Mesothelial cell of epicardium (in vitro differentiated cells): ENCODE data around the gene BRF1. TPM values are rescaled to one million over a fixed set of nuclear protein-coding genes. Genes with fewer than 3 reads are reported as not detected.
A peak's percentile ranks its signal among the peaks of the same experiment; 100 is the strongest.
"Not testable (repeated sequence)": the region's sequence is repeated elsewhere in the genome, so short reads cannot be mapped to it uniquely, and the experiment has no call there.

Experiments used
- DNase-seq, 2 experiments: peaks; one replicate each; pipeline ENCODE4 v3.0.0; 2021; ENCODE audit warnings: low spot score in 2 of 2; ENCODE audit not compliant: unreplicated experiment in 2 of 2
- H3K27ac Mint-ChIP-seq: 2 replicates; pipeline ENCODE4 v1.8.0; 2021; ENCODE audit warnings: mixed read lengths
- H3K27me3 Mint-ChIP-seq: 2 replicates; pipeline ENCODE4 v1.8.0; 2021; ENCODE audit warnings: low read depth, mixed read lengths
- H3K36me3 Mint-ChIP-seq: 2 replicates; pipeline ENCODE4 v1.8.0; 2021; ENCODE audit warnings: mixed read lengths
- H3K4me1 Mint-ChIP-seq: 2 replicates; pipeline ENCODE4 v1.8.0; 2021; ENCODE audit warnings: mixed read lengths
- H3K4me3 Mint-ChIP-seq: 2 replicates; pipeline ENCODE4 v1.8.0; 2021; ENCODE audit warnings: mild to moderate bottlenecking, moderate library complexity, mixed read lengths
- H3K9me3 Mint-ChIP-seq: 2 replicates; pipeline ENCODE4 v1.8.0; 2021; ENCODE audit warnings: mixed read lengths
- total RNA-seq: library from RNA; stranded (reverse); gene quantifications from 3 replicates; pipeline ENCODE4 v1.2.1, GENCODE V29; 2021
- TF ChIP-seq, protein P1 (sequence below): fragments of 200-600 bp; sonication (generic); IDR thresholded peaks from one replicate; pipeline ENCODE4 v1.5.0; 2021; ENCODE audit warnings: antibody characterized with exemption; ENCODE audit not compliant: unreplicated experiment

Gene BRF1
- total RNA-seq, 1 donor from 2014 or later: 78.6 TPM

DNA sequence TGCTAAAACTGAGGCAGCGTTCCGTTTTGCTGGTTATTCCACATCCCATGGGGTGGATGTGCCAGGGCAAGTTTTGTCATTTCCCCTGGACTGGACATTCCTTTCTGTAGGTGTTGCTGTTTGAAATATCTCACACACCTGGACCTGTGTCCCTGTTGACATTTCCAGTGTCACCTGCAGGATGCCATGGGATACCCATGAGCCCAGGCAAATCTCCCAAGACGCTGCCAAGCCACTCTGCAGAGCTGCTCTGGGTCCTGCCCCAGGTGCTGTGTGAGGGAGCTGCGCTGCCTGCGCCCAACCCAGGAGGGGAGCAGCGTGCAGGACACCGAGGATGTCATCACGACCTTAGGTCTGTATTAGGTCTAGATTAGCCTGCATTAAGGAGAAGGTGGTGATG, 8.6 kb upstream of the BRF1 start:
- no peaks in the 10 kb centered on the region for H3K27me3 Mint-ChIP-seq
- H3K9me3 Mint-ChIP-seq: no peaks in the 10 kb centered on the region

DNA sequence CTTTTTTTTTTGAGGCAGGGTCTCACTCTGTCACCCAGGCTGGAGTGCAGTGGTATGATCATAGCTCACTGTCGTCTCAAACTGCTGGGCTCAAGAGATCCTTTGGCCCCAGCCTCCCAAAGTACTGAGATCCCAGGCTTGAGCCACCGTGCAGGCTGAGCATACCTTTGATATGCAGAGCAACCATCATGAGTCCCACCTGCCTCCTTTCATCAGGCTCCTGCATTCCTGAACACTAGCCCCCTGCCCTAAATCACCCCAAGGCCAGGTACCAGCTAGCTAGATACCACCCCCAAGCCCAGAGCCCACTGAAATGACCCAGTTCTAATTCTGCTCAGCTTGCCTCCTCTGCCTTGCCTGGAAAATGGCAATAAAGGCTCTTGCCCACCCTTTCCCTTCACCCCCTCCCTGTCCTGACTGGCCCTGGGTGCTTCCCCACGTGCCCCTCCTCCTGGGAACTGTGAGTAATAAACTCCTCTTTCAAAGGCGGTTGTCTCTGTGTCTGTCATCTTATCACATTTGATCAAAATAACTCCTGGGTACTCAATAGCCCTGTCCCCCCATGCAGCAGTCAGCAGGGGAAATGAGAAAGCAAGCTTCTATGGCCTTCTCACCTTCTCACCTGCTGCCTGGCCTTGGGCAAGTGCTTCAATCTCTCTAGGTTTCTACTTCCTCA, 6.4 kb upstream of the BRF1 start:
- DNase-seq: no peak
- H3K9me3 Mint-ChIP-seq: peaks cover 4% of the 10 kb centered on the region
- no peaks in the 10 kb centered on the region for H3K36me3 Mint-ChIP-seq
- H3K4me3 Mint-ChIP-seq: no peak overlapping the region
- TF ChIP-seq, protein P1, sequence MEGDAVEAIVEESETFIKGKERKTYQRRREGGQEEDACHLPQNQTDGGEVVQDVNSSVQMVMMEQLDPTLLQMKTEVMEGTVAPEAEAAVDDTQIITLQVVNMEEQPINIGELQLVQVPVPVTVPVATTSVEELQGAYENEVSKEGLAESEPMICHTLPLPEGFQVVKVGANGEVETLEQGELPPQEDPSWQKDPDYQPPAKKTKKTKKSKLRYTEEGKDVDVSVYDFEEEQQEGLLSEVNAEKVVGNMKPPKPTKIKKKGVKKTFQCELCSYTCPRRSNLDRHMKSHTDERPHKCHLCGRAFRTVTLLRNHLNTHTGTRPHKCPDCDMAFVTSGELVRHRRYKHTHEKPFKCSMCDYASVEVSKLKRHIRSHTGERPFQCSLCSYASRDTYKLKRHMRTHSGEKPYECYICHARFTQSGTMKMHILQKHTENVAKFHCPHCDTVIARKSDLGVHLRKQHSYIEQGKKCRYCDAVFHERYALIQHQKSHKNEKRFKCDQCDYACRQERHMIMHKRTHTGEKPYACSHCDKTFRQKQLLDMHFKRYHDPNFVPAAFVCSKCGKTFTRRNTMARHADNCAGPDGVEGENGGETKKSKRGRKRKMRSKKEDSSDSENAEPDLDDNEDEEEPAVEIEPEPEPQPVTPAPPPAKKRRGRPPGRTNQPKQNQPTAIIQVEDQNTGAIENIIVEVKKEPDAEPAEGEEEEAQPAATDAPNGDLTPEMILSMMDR: no peak
- H3K4me1 Mint-ChIP-seq: no peaks in the 10 kb centered on the region
- no peak overlapping the region for H3K27ac Mint-ChIP-seq
- no peaks in the 10 kb centered on the region for H3K27me3 Mint-ChIP-seq

More for the DNA sequence above, 8.6 kb upstream of the BRF1 start:
- Mint-ChIP-seq H3K36me3 (no peaks in the 10 kb centered on the region), H3K4me1 (peaks cover 3% of the 10 kb centered on the region), H3K4me3 (no peak overlapping the region), H3K27ac (no peak overlapping the region)
- DNase-seq: no peak
- TF ChIP-seq, protein P1: no peak

DNA sequence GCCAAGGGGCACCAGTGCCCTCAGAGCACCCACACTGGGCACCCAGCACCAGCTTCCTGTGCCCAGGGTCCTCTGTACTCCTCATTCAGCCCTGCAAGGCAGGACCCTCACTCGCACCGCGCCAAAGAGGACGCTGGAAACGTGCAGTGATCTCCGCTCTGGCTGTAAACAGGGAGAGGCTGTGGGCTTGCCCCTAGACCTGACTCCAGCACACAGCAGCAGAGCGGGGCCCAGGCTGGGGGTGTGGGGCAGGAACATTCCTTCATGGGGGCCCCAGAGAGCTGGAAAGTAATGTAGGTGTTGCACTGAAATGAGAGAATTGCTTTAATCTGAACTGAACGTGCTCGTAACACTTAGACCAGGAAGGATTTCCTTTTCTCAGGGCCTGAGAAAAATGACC, 5.0 kb upstream of the BRF1 start:
- H3K27ac Mint-ChIP-seq: no peak overlapping the region
- H3K4me3 Mint-ChIP-seq: no peak overlapping the region
- DNase-seq: no peak
- H3K27me3 Mint-ChIP-seq: no peaks in the 10 kb centered on the region
- H3K36me3 Mint-ChIP-seq: no peaks in the 10 kb centered on the region
- H3K9me3 Mint-ChIP-seq: peaks cover 4% of the 10 kb centered on the region
- TF ChIP-seq, protein P1: no peak
- H3K4me1 Mint-ChIP-seq: no peaks in the 10 kb centered on the region

DNA sequence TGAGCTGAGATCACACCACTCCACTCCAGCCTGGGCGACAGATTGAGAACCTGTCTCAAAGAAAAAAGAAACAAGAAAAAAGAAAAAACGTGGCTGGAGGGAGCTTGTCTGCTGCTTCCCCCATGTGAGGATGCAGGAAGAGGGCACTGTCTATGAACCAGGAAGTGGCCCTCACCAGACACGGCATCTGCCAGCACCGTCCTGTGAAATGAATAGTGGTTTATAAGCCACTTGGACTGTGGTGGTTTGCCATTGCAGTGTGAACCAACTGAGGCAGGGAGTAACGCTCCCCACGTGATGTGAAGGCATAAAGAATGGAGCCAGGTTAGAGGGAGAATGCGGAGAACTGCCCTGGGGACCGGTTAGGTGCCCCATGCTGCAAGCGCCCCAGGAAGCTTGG, 4.5 kb upstream of the BRF1 start:
- Mint-ChIP-seq H3K4me1 (no peaks in the 10 kb centered on the region), H3K36me3 (no peaks in the 10 kb centered on the region), H3K27ac (no peak overlapping the region), H3K9me3 (peaks cover 4% of the 10 kb centered on the region), H3K4me3 (no peak overlapping the region), H3K27me3 (no peaks in the 10 kb centered on the region)
- DNase-seq: no peak
- TF ChIP-seq, protein P1: no peak

DNA sequence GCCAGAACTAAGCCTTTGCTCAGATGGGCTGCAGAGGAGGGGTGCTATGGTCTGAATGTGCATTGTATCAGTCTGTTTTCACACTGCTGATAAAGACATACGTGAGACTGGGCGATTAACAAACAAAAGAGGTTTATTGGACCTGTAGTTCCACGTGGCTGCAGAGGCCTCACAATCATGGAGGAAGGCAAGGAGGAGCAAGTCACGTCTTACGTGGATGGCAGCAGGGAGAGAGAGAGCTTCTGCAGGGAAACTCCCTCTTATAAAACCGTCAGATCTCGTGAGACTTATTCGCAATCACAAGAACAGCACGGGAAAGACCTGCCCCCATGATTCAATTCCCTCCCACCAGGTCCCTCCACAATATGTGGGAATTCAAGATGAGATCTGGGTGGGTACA, 3.8 kb upstream of the BRF1 start:
- Mint-ChIP-seq H3K4me3 (no peak overlapping the region), H3K36me3 (no peaks in the 10 kb centered on the region), H3K9me3 (peaks cover 4% of the 10 kb centered on the region), H3K27ac (no peak overlapping the region), H3K27me3 (no peaks in the 10 kb centered on the region), H3K4me1 (peaks cover 4% of the 10 kb centered on the region)
- TF ChIP-seq, protein P1: no peak
- DNase-seq: no peak

DNA sequence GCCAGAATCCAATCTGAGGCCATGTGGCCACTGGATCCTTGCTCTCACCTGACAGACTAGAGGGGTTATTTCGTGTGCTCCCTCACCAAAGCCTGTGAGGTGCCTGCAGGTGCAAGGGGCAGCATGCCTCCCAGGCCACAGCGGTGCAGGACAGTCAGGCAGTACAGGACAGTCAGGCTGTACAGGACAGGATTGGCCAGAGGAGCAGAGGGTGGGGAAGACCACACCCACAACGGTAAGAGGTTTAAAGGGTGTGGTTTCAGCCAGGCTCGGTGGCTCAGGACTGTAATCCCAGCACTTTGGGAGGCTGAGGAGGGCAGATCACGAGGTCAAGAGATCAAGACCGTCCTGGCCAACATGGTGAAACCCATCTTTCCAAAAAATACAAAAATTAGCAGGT, 3.1 kb upstream of the BRF1 start:
- Mint-ChIP-seq H3K27ac (no peak overlapping the region), H3K27me3 (no peaks in the 10 kb centered on the region), H3K36me3 (no peaks in the 10 kb centered on the region), H3K4me3 (no peak overlapping the region), H3K4me1 (peaks cover 6% of the 10 kb centered on the region), H3K9me3 (peaks cover 4% of the 10 kb centered on the region)
- TF ChIP-seq, protein P1: no peak
- DNase-seq: no peak

DNA sequence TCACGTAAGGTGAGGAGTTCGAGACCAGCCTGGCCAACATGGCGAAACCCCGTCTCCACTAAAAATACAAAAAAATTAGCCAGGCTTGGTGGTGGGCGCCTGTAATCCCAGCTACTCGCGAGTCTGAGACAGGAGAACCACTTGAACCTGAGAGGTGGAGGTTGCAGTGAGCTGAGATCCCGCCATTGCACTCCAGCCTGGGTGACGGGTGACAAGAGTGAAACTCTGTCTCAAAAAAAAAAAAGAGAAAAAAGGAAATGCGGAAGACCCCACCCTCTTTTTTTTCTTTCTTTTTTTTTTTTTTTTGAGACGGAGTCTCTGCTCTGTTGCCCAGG, 1.1 kb upstream of the BRF1 start:
- DNase-seq, H3K27me3 Mint-ChIP-seq, H3K36me3 Mint-ChIP-seq, H3K4me1 Mint-ChIP-seq, H3K9me3 Mint-ChIP-seq, H3K27ac Mint-ChIP-seq: not testable (repeated sequence)
- H3K4me3 Mint-ChIP-seq: peak overlapping the region; percentile 89
